Neuronal stem cell (in vitro differentiated cells): ENCODE data around the gene NUP62.
"Not testable (repeated sequence)": the region's sequence is repeated elsewhere in the genome, so short reads cannot be mapped to it uniquely, and the experiment has no call there.

ENCODE experiments used
- DNase-seq: peaks from one replicate; pipeline ENCODE4 v3.0.0-alpha.2; 2013; ENCODE audit warnings: low spot score
- H2AFZ ChIP-seq: one replicate; pipeline ENCODE4 v1.6.1; 2013; ENCODE audit warnings: mild to moderate bottlenecking, low read length, inconsistent platforms
- H2AK5ac ChIP-seq: 2 replicates; pipeline ENCODE4 v1.6.1; 2013; ENCODE audit warnings: low read depth, mild to moderate bottlenecking, inconsistent platforms, low read length, moderate library complexity, mixed read lengths
- H2BK120ac ChIP-seq: 2 replicates; pipeline ENCODE4 v1.6.1; 2013; ENCODE audit warnings: low read depth, mild to moderate bottlenecking, inconsistent platforms, low read length, moderate library complexity, mixed read lengths
- H2BK12ac ChIP-seq: one replicate; pipeline ENCODE4 v1.6.1; 2013; ENCODE audit warnings: low read length, inconsistent platforms
- H2BK15ac ChIP-seq: 2 replicates; pipeline ENCODE4 v1.6.1; 2013; ENCODE audit warnings: mild to moderate bottlenecking, low read length, inconsistent platforms, mixed read lengths
- H2BK5ac ChIP-seq: one replicate; pipeline ENCODE4 v1.6.1; 2013; ENCODE audit warnings: inconsistent platforms, mild to moderate bottlenecking, low read length, moderate library complexity
- H3K14ac ChIP-seq: one replicate; pipeline ENCODE4 v1.6.1; 2013; ENCODE audit warnings: low read length, inconsistent platforms
- H3K18ac ChIP-seq: 2 replicates; pipeline ENCODE4 v1.6.1; 2013; ENCODE audit warnings: low read length, inconsistent platforms
- H3K23ac ChIP-seq: 2 replicates; pipeline ENCODE4 v1.6.1; 2013; ENCODE audit warnings: low read depth, mild to moderate bottlenecking, mixed read lengths, low read length, inconsistent platforms; ENCODE audit not compliant: poor library complexity
- H3K27ac ChIP-seq: replicated peaks from 3 replicates; pipeline ENCODE4 v1.5.1; 2013; ENCODE audit warnings: low read length, inconsistent platforms
- H3K27me3 ChIP-seq, 3 experiments: 2 replicates each; pipeline ENCODE4 v1.6.1; 2013; ENCODE audit warnings: low read length in 3 of 3, mild to moderate bottlenecking in 2 of 3, inconsistent platforms in 1 of 3, low read depth in 1 of 3, mixed read lengths in 1 of 3, moderate library complexity in 1 of 3; ENCODE audit not compliant: control insufficient read depth in 3 of 3, insufficient read depth in 3 of 3
- H3K36me3 ChIP-seq, 2 donors: replicated peaks in 1 of 2; 2 replicates each; pipeline ENCODE4 v1.6.1; 2013; ENCODE audit warnings: low read length in 2 of 2; ENCODE audit not compliant: control insufficient read depth in 2 of 2, insufficient read depth in 2 of 2
- H3K4ac ChIP-seq: 2 replicates; pipeline ENCODE4 v1.6.1; 2013; ENCODE audit warnings: inconsistent platforms, mild to moderate bottlenecking, low read length, moderate library complexity
- H3K4me1 ChIP-seq, 2 donors: 1 replicate in 1 of 2; 2 replicates in 1 of 2; pipeline ENCODE4 v1.6.1; 2013; ENCODE audit warnings: low read length in 2 of 2, low read depth in 1 of 2; ENCODE audit not compliant: control insufficient read depth in 2 of 2, insufficient read depth in 1 of 2
- H3K4me2 ChIP-seq: one replicate; pipeline ENCODE4 v1.6.1; 2013; ENCODE audit warnings: mild to moderate bottlenecking, low read length, inconsistent platforms; ENCODE audit not compliant: insufficient read depth, poor library complexity, severe bottlenecking
- H3K4me3 ChIP-seq, 2 donors: 2 replicates each; pipeline ENCODE4 v1.5.1; 2013; ENCODE audit warnings: low read length in 2 of 2, mild to moderate bottlenecking in 2 of 2, inconsistent platforms in 1 of 2, moderate library complexity in 1 of 2
- H3K79me1 ChIP-seq: one replicate; pipeline ENCODE4 v1.6.1; 2013; ENCODE audit warnings: low read depth, mild to moderate bottlenecking, inconsistent platforms, low read length, moderate library complexity
- H3K9ac ChIP-seq: one replicate; pipeline ENCODE4 v1.6.1; 2013; ENCODE audit warnings: mild to moderate bottlenecking, low read depth, low read length, inconsistent platforms; ENCODE audit not compliant: poor library complexity
- H3K9me3 ChIP-seq, 2 donors: replicated peaks in 1 of 2; 2 replicates each; pipeline versions ENCODE3 to v1.6.1; 2013; ENCODE audit warnings: low read length in 2 of 2, mild to moderate bottlenecking in 2 of 2, inconsistent platforms in 1 of 2, low read depth in 1 of 2, mixed read lengths in 1 of 2, moderate library complexity in 1 of 2; ENCODE audit not compliant: control insufficient read depth in 2 of 2, insufficient read depth in 1 of 2
- H4K8ac ChIP-seq: one replicate; pipeline ENCODE4 v1.6.1; 2013; ENCODE audit warnings: low read depth, mild to moderate bottlenecking, inconsistent platforms, low read length, moderate library complexity
- H4K91ac ChIP-seq: one replicate; pipeline ENCODE4 v1.6.1; 2013; ENCODE audit warnings: low read length, low read depth, mild to moderate bottlenecking, inconsistent platforms; ENCODE audit not compliant: poor library complexity
- WGBS, 2 donors: extraction: QIAGEN DNeasy Blood & Tissue Kit; methylation state at CpG; one replicate each; pipeline ENCODE4 v1.1.7; 2013; ENCODE audit warnings: missing lambda C conversion rate in 2 of 2, mixed read lengths in 1 of 2; ENCODE audit not compliant: insufficient read length in 2 of 2, insufficient replicate concordance in 1 of 2; ENCODE audit errors: extremely low coverage in 2 of 2; 5-methylcytosine and 5-hydroxymethylcytosine counted together

Gene NUP62

DNA sequence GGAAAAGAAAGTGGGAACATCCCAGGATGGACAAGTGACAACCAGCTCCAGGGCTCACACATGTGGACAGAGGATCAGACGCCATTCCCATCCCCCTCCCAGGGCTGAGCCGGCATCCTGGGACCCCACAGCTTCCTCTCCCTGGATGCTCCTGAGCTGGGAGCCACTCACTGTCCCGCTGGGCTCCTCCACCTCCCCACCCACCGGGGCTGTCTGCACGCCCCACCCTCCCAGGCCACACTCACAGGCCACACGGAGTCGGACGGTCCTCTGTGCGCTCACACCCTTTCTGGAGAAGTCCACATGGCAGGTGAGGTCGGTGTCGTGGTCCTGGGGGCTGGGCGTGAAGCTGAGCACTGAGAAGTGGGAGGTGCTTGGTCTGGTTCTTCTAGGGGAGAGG is 30.6 kb upstream of the NUP62 start:
- not testable (repeated sequence) for H2AFZ ChIP-seq, H3K23ac ChIP-seq, H3K36me3 ChIP-seq, H3K14ac ChIP-seq, H3K18ac ChIP-seq, H2BK15ac ChIP-seq, H3K9ac ChIP-seq, H2BK5ac ChIP-seq, H3K4me3 ChIP-seq, H3K27ac ChIP-seq, H3K4me1 ChIP-seq, H2AK5ac ChIP-seq, H2BK120ac ChIP-seq, H4K8ac ChIP-seq, H4K91ac ChIP-seq, H3K4me2 ChIP-seq, H3K27me3 ChIP-seq, H3K4ac ChIP-seq, H3K9me3 ChIP-seq, H3K79me1 ChIP-seq, H2BK12ac ChIP-seq, DNase-seq
- no CpG with 5 or more reads among the region's 12 CpGs for WGBS, 2 donors

DNA sequence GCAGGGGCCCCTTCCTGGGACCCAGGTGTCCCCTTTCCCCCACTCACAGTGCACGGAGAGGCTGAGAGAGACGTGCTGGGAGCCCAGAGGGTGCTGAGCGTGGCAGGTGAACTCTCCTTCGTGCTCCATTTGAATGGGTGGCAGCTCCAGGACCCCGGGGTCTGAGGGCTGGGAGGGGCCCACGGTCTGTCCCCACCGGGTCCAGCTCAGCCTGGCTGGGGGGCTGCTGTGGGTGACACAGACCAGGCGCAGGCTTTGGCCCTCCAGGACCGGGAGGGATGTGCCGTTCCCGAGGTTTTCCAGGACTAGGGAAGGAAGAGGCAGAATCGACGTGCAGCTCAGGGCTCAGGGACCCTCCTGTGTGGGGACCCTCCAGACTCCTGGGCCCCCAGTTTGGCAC is 29.3 kb upstream of the NUP62 start:
- H3K36me3 ChIP-seq, H2AK5ac ChIP-seq, H3K4me2 ChIP-seq, H3K4ac ChIP-seq, H3K18ac ChIP-seq, H3K79me1 ChIP-seq, H2BK5ac ChIP-seq, H2BK12ac ChIP-seq, H3K4me3 ChIP-seq, H3K4me1 ChIP-seq, H3K23ac ChIP-seq, H2BK15ac ChIP-seq, H3K27me3 ChIP-seq, H4K8ac ChIP-seq, H3K14ac ChIP-seq, DNase-seq, H4K91ac ChIP-seq, H3K27ac ChIP-seq, H3K9me3 ChIP-seq, H3K9ac ChIP-seq, H2AFZ ChIP-seq, H2BK120ac ChIP-seq: not testable (repeated sequence)
- no CpG with 5 or more reads among the region's 13 CpGs for WGBS, 2 donors

DNA sequence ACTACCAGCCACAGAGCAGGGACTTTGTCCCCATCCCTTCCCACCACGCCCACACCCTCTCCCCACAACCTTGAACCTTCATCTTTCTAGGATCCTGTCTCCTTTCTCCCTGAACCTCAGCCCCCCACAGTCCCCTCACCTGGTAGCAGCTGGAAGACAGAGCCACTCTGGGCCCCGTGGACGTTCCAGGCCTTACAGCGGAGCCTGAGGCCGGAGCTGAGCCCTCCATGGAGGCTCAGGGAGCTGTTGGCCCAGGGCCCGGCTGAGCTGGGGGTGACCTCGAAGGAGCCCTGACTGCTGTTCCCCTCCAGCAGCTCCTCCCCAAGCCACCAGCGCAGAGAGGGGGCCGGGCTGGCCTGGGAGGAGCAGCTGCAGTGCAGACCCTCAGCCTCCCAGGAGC is 28.8 kb upstream of the NUP62 start:
- H2BK15ac ChIP-seq, H3K4me1 ChIP-seq, H2AK5ac ChIP-seq, H3K4me3 ChIP-seq, H3K27ac ChIP-seq, H2BK12ac ChIP-seq, H3K18ac ChIP-seq, H2BK5ac ChIP-seq, H3K36me3 ChIP-seq, H4K91ac ChIP-seq, H3K4me2 ChIP-seq, H4K8ac ChIP-seq, H3K14ac ChIP-seq, H3K27me3 ChIP-seq, H2BK120ac ChIP-seq, DNase-seq, H3K9ac ChIP-seq, H3K79me1 ChIP-seq, H3K9me3 ChIP-seq, H3K4ac ChIP-seq: not testable (repeated sequence)
- WGBS, 2 donors = no CpG with 5 or more reads among the region's 9 CpGs
- Histone ChIP-seq H2AFZ (peak overlapping the region; percentile 49), H3K23ac (peak overlapping the region; percentile 73)

DNA sequence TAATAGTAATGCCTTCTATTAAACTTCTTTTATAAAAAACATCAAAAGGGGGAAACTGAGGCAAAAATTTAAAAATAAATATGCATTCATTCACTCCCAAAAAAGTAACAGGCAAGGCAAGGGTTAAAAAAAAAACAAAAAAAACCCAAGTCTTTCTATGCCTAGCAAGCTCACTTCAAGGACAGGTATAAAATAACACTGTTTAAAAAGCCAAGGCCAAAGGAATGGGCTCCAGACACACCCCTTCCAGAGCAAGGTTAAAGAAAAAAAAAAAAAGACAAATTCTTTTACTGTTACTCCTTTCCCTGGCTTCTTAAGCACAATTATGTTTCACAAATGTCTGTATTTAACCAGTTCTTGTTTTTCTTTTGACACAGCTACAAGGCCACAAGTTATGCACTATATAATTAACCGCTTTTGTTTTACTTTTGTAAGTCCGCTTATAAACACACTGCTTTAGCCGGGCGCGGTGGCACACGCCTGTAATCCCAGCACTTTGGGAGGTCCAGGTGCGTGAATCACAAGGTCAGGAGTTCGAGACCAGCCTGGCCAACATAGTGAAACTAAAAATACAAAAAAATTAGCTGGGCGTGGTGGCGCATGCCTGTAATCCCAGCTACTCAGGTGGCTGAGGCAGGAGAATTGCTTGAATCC is 28.1 kb upstream of the NUP62 start:
- H4K8ac ChIP-seq = no peak overlapping the region
- no peak overlapping the region for H4K91ac ChIP-seq
- H2AK5ac ChIP-seq = no peak overlapping the region
- no peak overlapping the region for H2BK5ac ChIP-seq
- H3K36me3 ChIP-seq = no peaks in the 10 kb centered on the region
- H3K9ac ChIP-seq = no peak overlapping the region
- H2BK15ac ChIP-seq = no peak overlapping the region
- no peak overlapping the region for H3K4ac ChIP-seq
- H3K4me1 ChIP-seq = peaks cover 0 to 4% of the 10 kb centered on the region in 2 donors
- WGBS, 2 donors = no CpG with 5 or more reads among the region's 10 CpGs
- H3K14ac ChIP-seq = no peak overlapping the region
- no peak overlapping the region for H3K4me3 ChIP-seq
- no peak for DNase-seq
- H2BK120ac ChIP-seq = no peak overlapping the region
- no peak overlapping the region for H3K4me2 ChIP-seq
- H3K23ac ChIP-seq = no peak overlapping the region
- no peaks in the 10 kb centered on the region for H3K27me3 ChIP-seq
- peaks cover 0 to 2% of the 10 kb centered on the region in 2 donors for H3K9me3 ChIP-seq
- no peak overlapping the region for H2AFZ ChIP-seq
- no peaks in the 10 kb centered on the region for H3K79me1 ChIP-seq
- no peak overlapping the region for H3K27ac ChIP-seq
- H3K18ac ChIP-seq = no peak overlapping the region
- H2BK12ac ChIP-seq = no peak overlapping the region
